ENCODE data around the gene ACOT11. TPM values are rescaled to one million over a fixed set of nuclear protein-coding genes. Genes with fewer than 3 reads are reported as not detected.

Gene ACOT11
- total RNA-seq, 1 donor from 2014 or later = 1.8 TPM

DNA sequence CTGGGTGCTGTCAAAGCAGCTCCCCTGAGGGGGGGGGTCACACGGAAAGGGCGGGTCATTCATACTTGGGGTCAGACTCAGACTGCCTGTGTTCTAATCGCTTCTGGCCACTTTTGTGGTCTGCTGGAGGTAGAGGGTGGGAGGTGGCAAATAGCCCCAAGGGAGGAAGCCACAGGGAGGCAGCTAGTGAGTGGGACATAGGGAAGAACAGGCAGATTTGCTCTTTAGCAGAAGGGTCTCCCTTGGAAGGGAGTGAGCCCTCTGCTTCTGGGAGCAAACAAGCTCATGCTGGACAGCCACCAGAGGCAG lies 24.5 kb downstream of the ACOT11 start:
- no peaks in the 10 kb centered on the region for H3K36me3 Mint-ChIP-seq (ENCODE audit: low read depth)
- H3K4me3 Mint-ChIP-seq (ENCODE audit: low read depth) = no peak overlapping the region
- no peaks in the 10 kb centered on the region for H3K4me1 Mint-ChIP-seq (ENCODE audit: low read depth)
- no peak overlapping the region for H3K27ac Mint-ChIP-seq
- DNase-seq (ENCODE audit: low spot score) = no peak
- H3K27me3 Mint-ChIP-seq (ENCODE audit: low read depth) = no peaks in the 10 kb centered on the region
- H3K9me3 Mint-ChIP-seq = no peaks in the 10 kb centered on the region
- intact Hi-C loops (cut with micrococcal nuclease) = no loop called here

DNA sequence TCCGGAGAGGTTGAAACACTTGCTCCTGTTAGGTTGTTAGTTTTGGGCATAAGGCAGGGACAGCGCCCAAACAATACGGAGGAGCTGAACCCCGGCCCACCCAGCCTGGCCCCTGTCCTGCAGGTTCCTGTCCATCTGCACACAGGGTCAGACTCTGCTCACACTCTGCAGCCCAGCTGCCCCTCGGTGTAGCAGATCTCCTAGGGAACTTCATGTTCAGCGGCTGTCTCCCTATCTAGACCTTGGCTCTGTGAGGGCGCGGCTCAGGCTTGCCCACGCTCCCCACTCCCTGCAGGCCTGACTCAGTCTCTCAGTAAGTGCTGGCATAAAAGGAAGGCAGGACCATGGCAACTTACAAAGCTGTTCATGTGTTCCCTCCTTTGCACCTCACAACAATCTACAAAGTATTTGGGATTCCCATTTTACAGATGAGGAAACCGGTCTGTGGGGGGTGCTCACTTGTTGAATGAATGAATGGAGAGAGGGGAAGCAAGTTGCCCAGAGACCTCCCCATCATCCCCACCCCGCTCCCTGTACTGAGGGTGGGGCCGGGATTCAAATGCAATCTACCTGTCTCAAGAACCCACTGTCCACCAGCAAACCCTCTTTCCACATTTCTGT lies 26.2 kb downstream of the ACOT11 start:
- Mint-ChIP-seq H3K36me3 (ENCODE audit: low read depth) (no peaks in the 10 kb centered on the region), H3K27ac (no peak overlapping the region), H3K9me3 (no peaks in the 10 kb centered on the region), H3K4me1 (ENCODE audit: low read depth) (no peaks in the 10 kb centered on the region), H3K27me3 (ENCODE audit: low read depth) (no peaks in the 10 kb centered on the region), H3K4me3 (ENCODE audit: low read depth) (no peak overlapping the region)
- intact Hi-C loops (cut with micrococcal nuclease) = no loop called here
- DNase-seq (ENCODE audit: low spot score) = no peak

DNA sequence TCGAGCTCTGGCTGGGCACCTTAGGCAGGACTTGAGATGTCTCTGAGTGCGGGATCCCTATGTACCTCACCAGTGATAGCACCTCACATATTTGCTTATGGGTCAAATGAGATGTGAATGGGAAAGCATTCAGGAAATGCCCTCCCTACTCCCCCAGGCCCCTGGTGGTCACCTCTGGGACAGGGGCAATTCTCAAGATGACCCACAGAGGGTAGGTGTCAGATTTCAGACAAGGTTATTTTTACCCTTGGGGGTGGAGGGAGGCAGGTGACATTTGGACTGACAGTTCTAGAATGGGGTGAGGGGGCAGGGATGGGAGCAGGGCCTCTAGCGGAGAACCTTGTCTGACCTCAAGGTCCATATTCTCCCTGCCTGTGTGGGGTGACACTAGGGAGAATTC lies 27.1 kb downstream of the ACOT11 start:
- Mint-ChIP-seq H3K27ac (no peak overlapping the region), H3K4me3 (ENCODE audit: low read depth) (no peak overlapping the region), H3K27me3 (ENCODE audit: low read depth) (no peaks in the 10 kb centered on the region), H3K4me1 (ENCODE audit: low read depth) (no peaks in the 10 kb centered on the region), H3K36me3 (ENCODE audit: low read depth) (no peaks in the 10 kb centered on the region), H3K9me3 (no peaks in the 10 kb centered on the region)
- no peak for DNase-seq (ENCODE audit: low spot score)
- intact Hi-C loops (cut with micrococcal nuclease) = no loop called here

DNA sequence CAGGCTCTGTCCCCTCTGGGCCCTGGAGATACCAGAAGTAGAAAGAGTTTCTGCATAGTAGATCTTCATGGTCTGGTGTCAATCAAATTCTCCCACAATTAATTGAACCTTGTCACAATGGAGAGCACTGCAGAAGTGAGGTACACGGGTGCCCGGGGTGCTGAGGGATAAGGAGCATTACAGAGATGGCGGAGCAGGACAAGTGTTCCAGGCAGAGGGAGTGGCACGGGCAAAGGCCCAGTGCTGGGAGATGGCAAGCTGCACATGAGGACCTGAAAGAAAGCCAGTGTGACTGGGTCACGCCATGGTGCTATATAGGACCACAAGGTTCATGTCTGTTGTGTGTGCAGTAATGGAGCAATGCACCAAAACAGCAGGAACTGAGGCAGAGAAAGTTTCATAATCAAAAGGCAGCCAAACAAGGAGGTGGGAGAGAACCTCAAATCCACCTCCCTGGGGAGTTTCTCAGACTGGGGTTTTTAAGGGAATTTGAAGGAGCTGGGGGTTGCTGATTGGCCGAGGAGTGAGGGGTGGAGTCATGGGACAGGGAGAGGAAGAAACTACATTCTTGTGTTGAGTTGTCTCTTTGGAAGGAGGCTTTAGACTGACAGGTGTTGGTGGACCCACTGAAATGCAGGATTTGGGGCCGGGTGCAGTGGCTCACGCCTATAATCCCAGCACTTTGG lies 27.7 kb downstream of the ACOT11 start:
- no peaks in the 10 kb centered on the region for H3K27me3 Mint-ChIP-seq (ENCODE audit: low read depth)
- DNase-seq (ENCODE audit: low spot score) = no peak
- no peaks in the 10 kb centered on the region for H3K36me3 Mint-ChIP-seq (ENCODE audit: low read depth)
- no peaks in the 10 kb centered on the region for H3K9me3 Mint-ChIP-seq
- no peak overlapping the region for H3K27ac Mint-ChIP-seq
- H3K4me1 Mint-ChIP-seq (ENCODE audit: low read depth) = no peaks in the 10 kb centered on the region
- H3K4me3 Mint-ChIP-seq (ENCODE audit: low read depth) = no peak overlapping the region
- intact Hi-C loops (cut with micrococcal nuclease) = no loop called here

DNA sequence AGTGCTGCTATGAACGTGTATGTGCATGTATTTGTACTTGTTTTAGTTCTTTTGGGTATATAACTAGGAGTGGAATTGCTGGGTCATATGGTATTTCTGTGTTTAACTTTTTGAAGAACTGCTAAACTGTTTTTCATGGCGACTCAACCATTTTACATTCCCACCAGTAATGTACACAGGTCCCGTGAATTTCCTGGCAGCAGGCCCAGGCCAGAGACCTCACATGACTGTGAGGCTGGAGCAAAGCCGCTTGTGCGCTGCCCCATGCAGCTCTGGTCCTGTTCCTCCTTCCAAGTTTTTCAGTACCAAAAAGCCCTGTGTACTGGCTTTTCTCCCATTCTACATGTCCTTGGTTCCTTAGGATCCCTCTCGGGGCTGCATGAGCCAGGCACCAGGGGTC lies 29.6 kb downstream of the ACOT11 start:
- intact Hi-C loops (cut with micrococcal nuclease) = no loop called here
- H3K9me3 Mint-ChIP-seq = no peaks in the 10 kb centered on the region
- no peak overlapping the region for H3K27ac Mint-ChIP-seq
- no peak for DNase-seq (ENCODE audit: low spot score)
- no peaks in the 10 kb centered on the region for H3K4me1 Mint-ChIP-seq (ENCODE audit: low read depth)
- H3K4me3 Mint-ChIP-seq (ENCODE audit: low read depth) = no peak overlapping the region
- H3K27me3 Mint-ChIP-seq (ENCODE audit: low read depth) = no peaks in the 10 kb centered on the region
- H3K36me3 Mint-ChIP-seq (ENCODE audit: low read depth) = no peaks in the 10 kb centered on the region

DNA sequence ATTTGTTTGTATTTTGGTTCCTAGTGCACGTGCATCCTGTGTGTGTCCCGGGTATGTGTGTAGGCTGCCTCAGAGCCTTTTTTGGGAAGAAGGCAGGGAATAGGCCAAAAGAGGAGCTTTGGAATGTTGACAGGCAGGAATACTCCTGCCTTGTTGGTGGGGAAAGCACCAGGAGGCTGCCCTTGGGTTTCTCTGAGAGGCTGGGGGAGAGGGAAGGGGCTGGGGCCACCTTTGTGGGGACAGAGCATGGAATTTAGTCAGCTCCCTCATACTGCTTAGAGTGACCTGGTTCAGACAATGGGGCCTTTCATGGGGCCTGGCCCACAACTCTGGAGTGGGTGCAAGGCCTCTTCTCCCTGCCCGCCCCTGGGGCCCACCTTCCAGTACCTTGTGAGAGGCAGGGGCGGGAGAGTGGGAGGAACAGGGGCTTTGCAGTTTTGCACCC lies 31.3 kb downstream of the ACOT11 start:
- Mint-ChIP-seq H3K36me3 (ENCODE audit: low read depth) (no peaks in the 10 kb centered on the region), H3K27ac (no peak overlapping the region), H3K4me3 (ENCODE audit: low read depth) (no peak overlapping the region), H3K4me1 (ENCODE audit: low read depth) (no peaks in the 10 kb centered on the region), H3K9me3 (no peaks in the 10 kb centered on the region), H3K27me3 (ENCODE audit: low read depth) (no peaks in the 10 kb centered on the region)
- no peak for DNase-seq (ENCODE audit: low spot score)
- intact Hi-C loops (cut with micrococcal nuclease) = no loop called here

DNA sequence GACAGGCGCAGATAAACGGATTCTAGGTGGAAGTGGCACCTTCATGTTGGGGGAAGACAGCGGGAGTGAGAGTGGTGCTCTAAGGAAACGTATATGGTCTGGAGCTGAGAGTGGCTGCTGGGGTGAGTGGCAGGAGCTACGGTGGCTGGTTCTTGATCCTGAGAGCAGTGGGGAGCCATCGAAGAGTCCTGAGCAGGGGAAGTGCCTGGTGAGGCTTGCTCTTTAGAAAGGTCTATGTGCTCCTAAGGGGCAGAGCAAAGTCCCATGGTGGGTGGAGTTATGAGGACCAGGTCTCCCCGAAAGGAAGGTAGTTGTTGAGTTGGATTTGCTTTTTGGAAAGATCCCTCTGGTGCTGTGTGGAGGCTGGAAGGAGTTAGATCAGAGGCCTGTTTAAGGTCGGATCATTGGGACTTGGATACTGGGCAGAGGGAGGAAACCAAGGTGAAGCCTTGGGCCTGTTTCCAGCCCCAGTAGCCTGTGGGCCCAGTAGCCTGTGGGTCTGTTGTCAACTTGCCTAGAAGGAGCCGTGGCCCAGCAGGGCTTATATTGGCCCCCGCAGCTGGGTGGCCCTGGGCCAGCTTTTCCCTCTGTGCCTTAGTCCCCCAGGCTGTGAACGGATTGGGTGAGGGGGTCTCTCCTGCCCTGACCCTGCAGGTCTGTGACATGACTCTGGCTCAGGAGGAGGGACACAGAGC lies 33.0 kb downstream of the ACOT11 start:
- Mint-ChIP-seq H3K4me3 (ENCODE audit: low read depth) (no peak overlapping the region), H3K27me3 (ENCODE audit: low read depth) (no peaks in the 10 kb centered on the region), H3K27ac (no peak overlapping the region), H3K9me3 (no peaks in the 10 kb centered on the region), H3K4me1 (ENCODE audit: low read depth) (no peaks in the 10 kb centered on the region), H3K36me3 (ENCODE audit: low read depth) (no peaks in the 10 kb centered on the region)
- no peak for DNase-seq (ENCODE audit: low spot score)
- intact Hi-C loops (cut with micrococcal nuclease) = no loop called here

DNA sequence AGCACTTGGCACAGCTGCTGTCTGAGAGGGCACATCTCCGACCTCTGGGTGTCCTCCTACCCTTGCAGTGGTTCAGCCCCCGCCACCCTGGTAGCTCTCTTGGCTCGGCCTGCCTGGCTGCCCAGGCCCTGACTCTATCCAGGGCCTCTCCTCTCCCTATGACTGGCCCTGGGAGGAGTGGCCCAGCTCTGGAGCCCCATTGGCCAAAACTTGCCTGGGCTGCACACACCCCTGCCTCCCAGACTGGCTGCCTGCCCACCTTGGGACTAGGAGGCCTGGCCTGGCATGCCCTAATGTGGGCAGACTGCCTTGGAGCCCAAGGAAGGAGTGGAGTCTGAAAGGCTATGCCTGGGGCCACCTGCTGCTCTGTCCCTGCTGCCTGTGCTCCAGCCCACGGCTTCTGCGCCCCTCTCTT lies 33.6 kb downstream of the ACOT11 start:
- no peaks in the 10 kb centered on the region for H3K27me3 Mint-ChIP-seq (ENCODE audit: low read depth)
- no peak for DNase-seq (ENCODE audit: low spot score)
- intact Hi-C loops (cut with micrococcal nuclease) = no loop called here
- no peak overlapping the region for H3K27ac Mint-ChIP-seq
- H3K36me3 Mint-ChIP-seq (ENCODE audit: low read depth) = no peaks in the 10 kb centered on the region
- no peaks in the 10 kb centered on the region for H3K9me3 Mint-ChIP-seq
- H3K4me3 Mint-ChIP-seq (ENCODE audit: low read depth) = no peak overlapping the region
- no peaks in the 10 kb centered on the region for H3K4me1 Mint-ChIP-seq (ENCODE audit: low read depth)

DNA sequence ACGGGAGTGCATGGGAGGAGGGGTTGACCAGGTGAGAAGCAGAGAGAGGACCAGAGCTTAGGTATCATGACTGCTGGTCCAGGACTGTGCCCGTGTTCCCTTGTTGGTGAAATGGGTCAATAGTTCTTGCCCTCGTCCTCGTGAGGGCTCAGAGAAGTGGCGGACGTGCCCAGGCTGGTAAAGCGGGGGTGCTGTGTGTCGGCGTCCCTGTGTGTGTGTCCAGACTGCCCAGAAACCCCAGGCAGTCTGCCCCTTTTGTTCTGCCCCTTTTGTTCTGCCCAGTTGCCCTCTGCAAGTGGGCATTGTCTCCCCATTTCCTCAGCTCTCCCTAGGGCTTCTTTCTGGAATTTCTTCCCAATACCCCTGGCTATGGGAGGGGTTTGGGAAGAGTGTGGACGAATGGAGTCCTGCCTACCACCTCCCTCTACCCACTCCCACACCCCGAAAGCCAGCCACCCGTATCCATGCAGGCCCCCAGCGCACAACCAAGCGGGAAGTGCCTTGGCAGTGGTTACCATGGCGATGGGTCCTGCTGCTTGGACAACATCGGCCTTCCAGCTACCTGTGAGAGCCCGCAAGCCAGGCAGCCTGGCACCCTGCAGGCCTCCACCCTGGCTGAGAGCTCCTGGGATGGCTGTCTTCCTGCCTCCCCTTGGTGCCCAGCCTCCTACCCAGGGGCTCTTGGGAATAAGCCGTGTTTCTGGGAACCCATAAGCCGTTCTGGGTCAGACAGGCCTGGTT lies 34.7 kb downstream of the ACOT11 start:
- Mint-ChIP-seq H3K36me3 (ENCODE audit: low read depth) (no peaks in the 10 kb centered on the region), H3K4me1 (ENCODE audit: low read depth) (no peaks in the 10 kb centered on the region), H3K27me3 (ENCODE audit: low read depth) (no peaks in the 10 kb centered on the region), H3K4me3 (ENCODE audit: low read depth) (no peak overlapping the region), H3K9me3 (no peaks in the 10 kb centered on the region), H3K27ac (no peak overlapping the region)
- DNase-seq (ENCODE audit: low spot score) = no peak
- intact Hi-C loops (cut with micrococcal nuclease) = no loop called here

DNA sequence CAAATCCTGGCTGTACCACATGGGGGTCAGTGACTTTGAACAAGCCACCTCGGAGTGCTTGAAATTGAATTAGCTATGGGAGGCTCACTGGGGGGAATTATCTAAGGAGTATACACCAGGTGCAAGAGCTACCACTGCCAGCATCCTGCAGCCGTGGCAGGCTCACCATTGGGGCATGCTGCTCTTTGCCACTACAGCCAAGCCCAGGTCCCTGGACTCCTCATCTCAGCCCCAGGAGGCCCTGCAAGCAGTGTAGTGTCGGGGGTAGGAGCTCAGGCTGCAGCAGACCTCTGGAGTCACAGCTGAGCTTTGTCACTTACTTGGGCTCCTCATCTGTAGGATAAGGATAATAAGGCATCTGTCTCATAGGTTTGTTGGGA lies 35.3 kb downstream of the ACOT11 start:
- H3K36me3 Mint-ChIP-seq (ENCODE audit: low read depth) = no peaks in the 10 kb centered on the region

DNA sequence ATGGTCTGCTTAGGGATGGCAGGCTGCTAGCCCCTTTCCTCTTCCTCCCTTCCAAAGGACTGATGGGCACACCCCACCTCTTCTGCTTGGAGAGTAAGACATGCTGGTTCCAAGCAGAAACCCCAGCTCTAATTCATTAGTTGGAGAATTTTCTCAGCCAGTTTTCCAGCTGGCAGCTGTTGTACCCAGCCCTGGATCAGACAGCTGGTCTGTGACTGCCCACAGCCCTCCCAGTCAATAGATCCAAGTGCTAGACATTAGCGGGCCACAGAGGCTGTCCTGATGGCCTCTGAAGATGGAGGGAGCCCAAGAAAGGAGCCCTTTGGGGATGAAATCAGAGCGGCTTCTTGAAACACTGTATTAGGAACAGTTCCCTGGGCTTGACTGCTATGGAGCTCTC lies 35.8 kb downstream of the ACOT11 start:
- intact Hi-C loops (cut with micrococcal nuclease) = no loop called here
- H3K36me3 Mint-ChIP-seq (ENCODE audit: low read depth) = no peaks in the 10 kb centered on the region
- no peak overlapping the region for H3K4me3 Mint-ChIP-seq (ENCODE audit: low read depth)
- no peak overlapping the region for H3K27ac Mint-ChIP-seq
- H3K9me3 Mint-ChIP-seq = no peaks in the 10 kb centered on the region
- no peak for DNase-seq (ENCODE audit: low spot score)
- no peaks in the 10 kb centered on the region for H3K4me1 Mint-ChIP-seq (ENCODE audit: low read depth)
- H3K27me3 Mint-ChIP-seq (ENCODE audit: low read depth) = no peaks in the 10 kb centered on the region

More for the DNA sequence above, 35.3 kb downstream of the ACOT11 start:
- Mint-ChIP-seq H3K4me3 (ENCODE audit: low read depth) (no peak overlapping the region), H3K27me3 (ENCODE audit: low read depth) (no peaks in the 10 kb centered on the region), H3K4me1 (ENCODE audit: low read depth) (no peaks in the 10 kb centered on the region), H3K27ac (no peak overlapping the region), H3K9me3 (no peaks in the 10 kb centered on the region)
- intact Hi-C loops (cut with micrococcal nuclease) = no loop called here
- DNase-seq (ENCODE audit: low spot score) = no peak

DNA sequence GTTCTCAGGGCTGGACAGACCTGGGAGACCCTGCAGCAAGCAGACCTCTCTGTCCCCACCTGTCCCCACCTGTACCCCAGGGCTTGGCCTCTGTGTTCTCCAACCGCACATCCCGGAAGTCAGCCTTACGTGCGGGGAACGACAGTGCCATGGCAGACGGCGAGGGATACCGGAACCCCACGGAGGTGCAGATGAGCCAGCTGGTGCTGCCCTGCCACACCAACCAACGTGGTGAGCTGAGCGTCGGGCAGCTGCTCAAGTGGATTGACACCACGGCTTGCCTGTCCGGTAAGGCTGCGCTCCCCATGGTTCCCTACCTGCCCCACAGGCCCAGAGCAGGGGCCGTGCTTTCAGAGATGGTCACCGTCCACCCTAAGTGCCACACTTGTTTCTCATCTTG lies 36.5 kb downstream of the ACOT11 start:
- H3K9me3 Mint-ChIP-seq = no peaks in the 10 kb centered on the region
- H3K4me1 Mint-ChIP-seq (ENCODE audit: low read depth) = no peaks in the 10 kb centered on the region
- intact Hi-C loops (cut with micrococcal nuclease) = no loop called here
- no peak overlapping the region for H3K27ac Mint-ChIP-seq
- H3K27me3 Mint-ChIP-seq (ENCODE audit: low read depth) = no peaks in the 10 kb centered on the region
- no peaks in the 10 kb centered on the region for H3K36me3 Mint-ChIP-seq (ENCODE audit: low read depth)
- H3K4me3 Mint-ChIP-seq (ENCODE audit: low read depth) = no peak overlapping the region
- no peak for DNase-seq (ENCODE audit: low spot score)

All from activated T-helper 2 cell treated with anti-CD3 and anti-CD28 coated beads, Interferon-gamma antibody, Interleukin-2, Interleukin-4, amounts not matched to agents 10 μg/mL and 5 μg/mL and 100 μg/mL, durations not matched to agents 14 hours and 24 hours and 36 hours (primary cell).